Tibial nerve (tissue), 4 donors: ENCODE measurements around the gene MRPS7. TPM values are rescaled to one million over a fixed set of nuclear protein-coding genes. Genes with fewer than 3 reads are reported as not detected.
A peak's percentile ranks its signal among the peaks of the same experiment; 100 is the strongest.

Source experiments
- DNase-seq, 2 donors: peaks; one replicate each; pipeline ENCODE4 v3.0.0-alpha.2; 2019; ENCODE audit warnings: low spot score in 2 of 2
- H3K27ac ChIP-seq, 4 donors: fragments of 200-600 bp; sonication (generic) in 3 of 4; one replicate each; pipeline ENCODE4 v1.5.1; 2017 to 2019; ENCODE audit warnings: mild to moderate bottlenecking in 1 of 4
- H3K27me3 ChIP-seq, 2 donors: fragments of 200-600 bp; sonication (generic) in 1 of 2; one replicate each; pipeline versions ENCODE4 v1.5.1 to v1.6.0; 2017 to 2019
- H3K36me3 ChIP-seq, 3 donors: fragments of 200-600 bp; sonication (generic); one replicate each; pipeline ENCODE4 v1.5.1; 2018 to 2019
- H3K4me1 ChIP-seq, 4 donors: fragments of 200-600 bp; sonication (generic) in 3 of 4; one replicate each; pipeline ENCODE4 v1.5.1; 2017 to 2019
- H3K4me3 ChIP-seq, 4 donors: fragments of 200-600 bp; sonication (generic) in 3 of 4; one replicate each; pipeline ENCODE4 v1.5.1; 2017 to 2019; ENCODE audit warnings: mild to moderate bottlenecking in 1 of 4, moderate library complexity in 1 of 4
- H3K9me3 ChIP-seq, 4 donors: fragments of 200-600 bp; sonication (generic) in 3 of 4; one replicate each; pipeline ENCODE4 v1.5.1; 2017 to 2019
- CTCF ChIP-seq, 5 experiments: fragments of 200-600 bp in 3 of 5; fragments of 450-650 bp in 2 of 5; sonication (generic) in 3 of 5; IDR thresholded peaks; one replicate each; pipeline ENCODE4 v1.5.1; 2016 to 2019; ENCODE audit warnings: antibody characterized with exemption in 5 of 5, mild to moderate bottlenecking in 3 of 5, moderate library complexity in 2 of 5
- EP300 ChIP-seq, 2 donors: sonication (generic); formaldehyde crosslinking; IDR thresholded peaks; one replicate each; pipeline ENCODE4 v1.6.1; 2017; ENCODE audit warnings: antibody characterized with exemption in 2 of 2, mild to moderate bottlenecking in 1 of 2
- POLR2A ChIP-seq, 2 donors: fragments of 450-650 bp; IDR thresholded peaks; one replicate each; pipeline ENCODE4 v1.6.1; 2017; ENCODE audit warnings: antibody characterized with exemption in 2 of 2, mild to moderate bottlenecking in 2 of 2, moderate library complexity in 2 of 2
- WGBS, 2 donors: methylation state at CpG; one replicate each; pipeline ENCODE4 v1.1.5; 2018; 5-methylcytosine and 5-hydroxymethylcytosine counted together
- total RNA-seq, 4 donors: library from RNA; depleted of rRNA; stranded (reverse); fragments of >200 nt; gene quantifications; one replicate each; pipeline ENCODE4 v1.1.0, GENCODE V29; 2016

MRPS7 gene
- total RNA-seq, 4 donors from 2014 or later: 31.2 to 36.6 (median 33.6) TPM

GRCh38 chr17:75315541-75316243 lies 54.0 kb downstream of the MRPS7 start:
- 72 to 79% methylated on average over 17 to 19 of the region's 19 CpGs for WGBS, 2 donors
- TF ChIP-seq EP300 (IDR thresholded peaks at IDR 0.05): no peak
- TF ChIP-seq POLR2A (IDR thresholded peaks at IDR 0.05): no peak
- no peak for TF ChIP-seq CTCF (IDR thresholded peaks at IDR 0.05)
- no peak for DNase-seq
- peaks cover 0 to 39% (median 5%) of the 10 kb centered on the region in 3 donors for H3K36me3 ChIP-seq
- H3K9me3 ChIP-seq: no peaks in the 10 kb centered on the region
- no peak overlapping the region for H3K4me3 ChIP-seq
- no peaks in the 10 kb centered on the region for H3K27me3 ChIP-seq
- peaks cover 0 to 9% (median 6%) of the 10 kb centered on the region in 4 donors for H3K4me1 ChIP-seq
- peak overlapping the region in 3 of 4 donors; percentile 0 to 46 (median 15) for H3K27ac ChIP-seq

Other genes with a start within 250 kb of the MRPS7 start
- 10 to 100 TPM; 32.1 to 51.9 (median 46.0) TPM for gene MRPL58, start 249.2 kb upstream of the MRPS7 start, total RNA-seq
- 100 to 1,000 TPM; 171 to 241 (median 220) TPM for gene ATP5PD, start 214.9 kb upstream of the MRPS7 start, total RNA-seq
- 10 to 100 TPM; 24.9 to 33.5 (median 32.6) TPM for gene KCTD2, start 214.7 kb upstream of the MRPS7 start, total RNA-seq
- gene SLC16A5, start 173.9 kb upstream of the MRPS7 start, total RNA-seq: 10 to 100 TPM in 1 of 4 donors, 1 to 10 TPM in 3; 4.6 to 27.9 (median 7.7) TPM
- gene ARMC7, start 151.9 kb upstream of the MRPS7 start, total RNA-seq: 10 to 100 TPM in 1 of 4 donors, 1 to 10 TPM in 3; 4.2 to 12.0 (median 8.3) TPM
- 100 to 1,000 TPM; 137 to 194 (median 166) TPM for gene NT5C, start 130.1 kb upstream of the MRPS7 start, total RNA-seq
- gene JPT1, start 107.4 kb upstream of the MRPS7 start, total RNA-seq: 10 to 100 TPM; 13.5 to 53.4 (median 32.4) TPM
- 10 to 100 TPM; 38.1 to 62.9 (median 59.8) TPM for gene SUMO2, start 78.9 kb upstream of the MRPS7 start, total RNA-seq
- gene NUP85, start 56.2 kb upstream of the MRPS7 start, total RNA-seq: 10 to 100 TPM; 38.1 to 68.6 (median 53.2) TPM
- 10 to 100 TPM; 45.5 to 66.0 (median 56.6) TPM for gene GGA3, start 273 bp upstream of the MRPS7 start, total RNA-seq
- gene MIF4GD, start 9.4 kb downstream of the MRPS7 start, total RNA-seq: 10 to 100 TPM; 18.4 to 53.1 (median 41.0) TPM
- gene SLC25A19, start 27.6 kb downstream of the MRPS7 start, total RNA-seq: 10 to 100 TPM; 16.7 to 23.1 (median 20.1) TPM
- 100 to 1,000 TPM in 3 of 4 donors, 10 to 100 TPM in 1; 77.6 to 139 (median 133) TPM for gene GRB2, start 143.8 kb downstream of the MRPS7 start, total RNA-seq
- 10 to 100 TPM; 84.3 to 95.1 (median 89.9) TPM for gene TMEM94, start 194.8 kb downstream of the MRPS7 start, total RNA-seq